Fibroblast of skin of left quadriceps (primary cell): Measurements from ENCODE around the gene FRMD4A.
"Not testable (repeated sequence)": the region's sequence is repeated elsewhere in the genome, so short reads cannot be mapped to it uniquely, and the experiment has no call there.

ENCODE experiments used
- DNase-seq, 2 experiments: peaks; one replicate each; pipeline ENCODE4 v3.0.0-alpha.2; 2013; ENCODE audit warnings: low read depth in 2 of 2

The FRMD4A gene

GRCh38 chr10:13788711-13789447 lies 541.8 kb downstream of the FRMD4A start:
- no peak for DNase-seq

- no peak for DNase-seq
Observed at GRCh38 chr10:13788320-13788600, 542.5 kb downstream of the FRMD4A start.

- DNase-seq: no peak
Observed at GRCh38 chr10:13787015-13787421, 543.7 kb downstream of the FRMD4A start.

GRCh38 chr10:13784067-13784466 lies 546.7 kb downstream of the FRMD4A start:
- no peak for DNase-seq

GRCh38 chr10:13779748-13780147 lies 551.0 kb downstream of the FRMD4A start:
- no peak for DNase-seq

- DNase-seq: not testable (repeated sequence)
Observed at GRCh38 chr10:13778693-13778960, 552.1 kb downstream of the FRMD4A start.

GRCh38 chr10:13776861-13777311 lies 553.8 kb downstream of the FRMD4A start:
- no peak for DNase-seq

GRCh38 chr10:13775786-13776775 lies 554.6 kb downstream of the FRMD4A start:
- peak; percentile 69 for DNase-seq

GRCh38 chr10:13774303-13774893 lies 556.3 kb downstream of the FRMD4A start:
- no peak for DNase-seq

- no peak for DNase-seq
Observed at GRCh38 chr10:13773496-13774170, 557.1 kb downstream of the FRMD4A start.

GRCh38 chr10:13773043-13773442 lies 557.7 kb downstream of the FRMD4A start:
- no peak for DNase-seq

- no peak for DNase-seq
Observed at GRCh38 chr10:13771992-13772391, 558.7 kb downstream of the FRMD4A start.

GRCh38 chr10:13770760-13771493 lies 559.8 kb downstream of the FRMD4A start:
- DNase-seq: no peak

- peak; percentile 64 to 68 for DNase-seq
Observed at GRCh38 chr10:13769946-13770345, 560.8 kb downstream of the FRMD4A start.

GRCh38 chr10:13767676-13768178 lies 563.0 kb downstream of the FRMD4A start:
- DNase-seq: no peak

GRCh38 chr10:13767148-13767547 lies 563.6 kb downstream of the FRMD4A start:
- not testable (repeated sequence) for DNase-seq

GRCh38 chr10:13765641-13766341 lies 564.9 kb downstream of the FRMD4A start:
- DNase-seq: peak; percentile 60 to 70

GRCh38 chr10:13761490-13762091 lies 569.1 kb downstream of the FRMD4A start:
- DNase-seq: no peak

- peak; percentile 67 to 71 for DNase-seq
Observed at GRCh38 chr10:13759168-13759567, 571.6 kb downstream of the FRMD4A start.

- no peak for DNase-seq
Observed at GRCh38 chr10:13758756-13759155, 572.0 kb downstream of the FRMD4A start.
